PC-9 (cell line): ENCODE measurements around the gene JAK1.

Experiments used
- CTCF ChIP-seq: fragments of 200-600 bp; sonication (generic); conservative IDR thresholded peaks from 2 replicates; pipeline ENCODE4 v1.6.1; 2017; ENCODE audit warnings: mixed run types, antibody characterized with exemption, mild to moderate bottlenecking, moderate library complexity
- EZH2 ChIP-seq: fragments of 200-600 bp; sonication (generic); IDR thresholded peaks from 2 replicates; pipeline ENCODE4 v1.8.0; 2017; ENCODE audit warnings: antibody characterized with exemption, low read depth

GRCh38 chr1:64875101-64875500 lies 91.2 kb downstream of the JAK1 start:
- TF ChIP-seq CTCF (no peak), EZH2 (no peak)
